K562 (cell line): ENCODE results near the gene KRTAP9-2. TPM values are rescaled to one million over a fixed set of nuclear protein-coding genes. Genes with fewer than 3 reads are reported as not detected.

ENCODE experiments used
- ATAC-seq: fragments of 200-7000 bp; cut with Tn5 transposase; 3 replicates; pipeline ENCODE4 v1.9.1; 2020; ENCODE audit warnings: moderate library complexity
- BruUV-seq: library from RNA; stranded (reverse); fragments of 400-500 nt; replicated peaks from 2 replicates; lab custom pipeline; 2021; lab: Mats Ljungman, UMichigan
- CTCF ChIA-PET: fragments of 300-600 bp; formaldehyde crosslinking; extraction: SDS; loops from one replicate; lab custom pipeline; 2021; ENCODE audit warnings: low intra/inter-chr PET ratio; lab: Yijun Ruan, JAX
- POLR2A ChIA-PET: fragments of 300-600, 350-650 bp; sonication (Branson Sonifier 250); formaldehyde crosslinking; extraction: SDS; loops from one replicate; lab custom pipeline; 2021; ENCODE audit warnings: antibody characterized with exemption, inconsistent platforms; lab: Yijun Ruan, JAX
- DNase-seq, 4 experiments: peaks; one replicate each; pipeline versions ENCODE4 v3.0.0 to v3.0.0-alpha.2; 2011 to 2018; ENCODE audit warnings: low spot score in 3 of 4, mixed read lengths in 3 of 4; ENCODE audit errors: extremely low read depth in 1 of 4
- FAIRE-seq: peaks from 2 replicates; lab custom pipeline; 2011; peaks lifted over from hg19 to GRCh38; lab: Jason Lieb, UNC
- H2AFZ ChIP-seq: 2 replicates; pipeline ENCODE4 v1.6.0; 2011; ENCODE audit warnings: low read depth, low read length, control low read depth, inconsistent platforms
- H3K27ac ChIP-seq: fragments of 200-600 bp; 3 replicates; pipeline ENCODE4 v1.8.0; 2011; ENCODE audit warnings: low read depth, mild to moderate bottlenecking, control low read depth, inconsistent platforms, low read length, moderate library complexity, mixed read lengths; ENCODE audit errors: extremely low read depth
- H3K27me3 ChIP-seq, 2 experiments: fragments of 300-600 bp in 1 of 2; 2 replicates in 1 of 2; 3 replicates in 1 of 2; pipeline versions ENCODE4 v1.6.0 to v1.8.0; 2011; ENCODE audit warnings: inconsistent platforms in 2 of 2, low read length in 2 of 2, mild to moderate bottlenecking in 1 of 2, mixed read lengths in 1 of 2, moderate library complexity in 1 of 2; ENCODE audit not compliant: control insufficient read depth in 2 of 2, insufficient read depth in 2 of 2
- H3K36me3 ChIP-seq: fragments of 300-600 bp; 3 replicates; pipeline ENCODE4 v1.8.0; 2011; ENCODE audit warnings: mild to moderate bottlenecking, low read length, inconsistent platforms; ENCODE audit not compliant: control insufficient read depth, insufficient read depth
- H3K4me1 ChIP-seq, 2 experiments: fragments of 200-600 bp in 1 of 2; replicated peaks in 1 of 2; 2 replicates in 1 of 2; 3 replicates in 1 of 2; pipeline versions ENCODE4 v1.5.1 to v1.8.0; 2011; ENCODE audit warnings: inconsistent platforms in 2 of 2, low read length in 2 of 2, mild to moderate bottlenecking in 1 of 2, mixed read lengths in 1 of 2, moderate library complexity in 1 of 2; ENCODE audit not compliant: control insufficient read depth in 2 of 2, insufficient read depth in 2 of 2
- H3K4me2 ChIP-seq: 2 replicates; pipeline ENCODE4 v1.6.1; 2011; ENCODE audit warnings: low read length, control low read depth, inconsistent platforms, mixed read lengths; ENCODE audit not compliant: insufficient read depth
- H3K4me3 ChIP-seq: fragments of 200-600 bp; sonication (generic), shearing (Covaris generic); 2 replicates; pipeline ENCODE4 v1.5.1; 2016; ENCODE audit warnings: control low read depth, inconsistent platforms
- H3K79me2 ChIP-seq: fragments of 200-600 bp; 3 replicates; pipeline ENCODE4 v1.8.0; 2011; ENCODE audit warnings: low read length, inconsistent platforms; ENCODE audit not compliant: control insufficient read depth, insufficient read depth
- H3K9ac ChIP-seq, 2 experiments: 2 replicates each; pipeline versions ENCODE4 v1.6.0 to v1.6.1; 2011; ENCODE audit warnings: low read depth in 2 of 2, low read length in 2 of 2, control low read depth in 1 of 2, inconsistent platforms in 1 of 2, mild to moderate bottlenecking in 1 of 2, mixed read lengths in 1 of 2; ENCODE audit not compliant: insufficient read depth in 1 of 2
- H3K9me1 ChIP-seq: one replicate; pipeline ENCODE4 v1.6.0; 2011; ENCODE audit warnings: inconsistent platforms, mild to moderate bottlenecking, low read length, moderate library complexity; ENCODE audit not compliant: control insufficient read depth, insufficient read depth
- H3K9me3 ChIP-seq: replicated peaks from 2 replicates; pipeline ENCODE4 v1.5.1; 2011; ENCODE audit warnings: low read depth, low read length, inconsistent platforms; ENCODE audit not compliant: control insufficient read depth, insufficient read depth
- H4K20me1 ChIP-seq: replicated peaks from 2 replicates; pipeline ENCODE4 v1.6.1; 2011; ENCODE audit warnings: low read length, inconsistent platforms, mixed read lengths; ENCODE audit not compliant: control insufficient read depth, insufficient read depth
- HDAC8 ChIP-seq: fragments of 450-650 bp; IDR thresholded peaks from 2 replicates; pipeline ENCODE4 v1.6.1; 2016; ENCODE audit warnings: mild to moderate bottlenecking, missing genetic modification characterization, moderate library complexity, missing compliant biosample characterization
- HES1 ChIP-seq: fragments of 450-650 bp; IDR thresholded peaks from 2 replicates; pipeline ENCODE4 v1.6.1; 2016; ENCODE audit warnings: low read depth, mild to moderate bottlenecking, moderate library complexity
- MAX ChIP-seq: sonication (generic); formaldehyde crosslinking; IDR thresholded peaks from 2 replicates; pipeline ENCODE4 v1.9.0; 2022; ENCODE audit warnings: mild to moderate bottlenecking, missing genetic modification reagents
- MECOM ChIP-seq: fragments of 250-450 bp; sonication (Bioruptor Pico); IDR thresholded peaks from 2 replicates; pipeline ENCODE4 v1.8.0; 2022; ENCODE audit warnings: inconsistent platforms
- MED1 ChIP-seq: sonication (generic); formaldehyde crosslinking; IDR thresholded peaks from 2 replicates; pipeline ENCODE4 v1.8.1; 2023; ENCODE audit warnings: missing genetic modification reagents, borderline replicate concordance
- MLX ChIP-seq, 2 experiments: fragments of 450-650 bp in 1 of 2; sonication (generic) in 1 of 2; formaldehyde crosslinking; conservative IDR thresholded peaks; 2 replicates each; pipeline versions ENCODE4 v1.4.0 to v1.8.1; 2020 to 2022; ENCODE audit warnings: mild to moderate bottlenecking in 1 of 2, missing genetic modification reagents in 1 of 2
- POLR2A ChIP-seq: fragments of 450-650 bp; conservative IDR thresholded peaks from 2 replicates; pipeline ENCODE4 v1.6.1; 2016
- RBM14 ChIP-seq: fragments of 200-400 bp; formaldehyde crosslinking; IDR thresholded peaks from 2 replicates; pipeline ENCODE4 v1.6.1; 2018; ENCODE audit warnings: low read depth, mild to moderate bottlenecking, low read length, moderate library complexity, borderline replicate concordance; ENCODE audit not compliant: insufficient read depth
- RERE ChIP-seq: sonication (generic); formaldehyde crosslinking; IDR thresholded peaks from 2 replicates; pipeline ENCODE4 v1.8.0; 2023; ENCODE audit warnings: missing genetic modification reagents, mild to moderate bottlenecking, borderline replicate concordance
- SMAD3 ChIP-seq: fragments of 450-650 bp; formaldehyde crosslinking; conservative IDR thresholded peaks from 2 replicates; pipeline ENCODE4 v1.4.0; 2020; ENCODE audit warnings: mild to moderate bottlenecking
- SPI1 ChIP-seq: IDR thresholded peaks from 2 replicates; pipeline ENCODE4 v1.6.1; 2011; ENCODE audit warnings: low read depth, low read length, control low read depth, borderline replicate concordance
- ZNF639 ChIP-seq, 2 experiments: fragments of 200-800 bp in 1 of 2; sonication (Bioruptor generic) in 1 of 2; sonication (generic) in 1 of 2; formaldehyde crosslinking in 1 of 2; IDR thresholded peaks in 1 of 2; conservative IDR thresholded peaks in 1 of 2; 2 replicates each; pipeline versions ENCODE4 v1.5.0 to v1.6.1; 2016 to 2020; ENCODE audit warnings: missing compliant biosample characterization in 1 of 2, missing genetic modification characterization in 1 of 2, missing genetic modification reagents in 1 of 2
- WGBS: fragments of 100-300 bp; shearing (Covaris generic); methylation state at CpG from one replicate; pipeline ENCODE4 v1.1.6; 2016; ENCODE audit warnings: low coverage, mixed read lengths; ENCODE audit not compliant: insufficient coverage; ENCODE audit errors: missing lambda C conversion rate; 5-methylcytosine and 5-hydroxymethylcytosine counted together
- in situ Hi-C: fragments of 300-500 bp; cut with MboI; formaldehyde crosslinking; loops from 4 replicates; pipeline ENCODE4 v1.15.0; 2018; ENCODE audit warnings: inconsistent platforms, mixed read lengths
- intact Hi-C: fragments of 100-400 bp; cut with micrococcal nuclease; formaldehyde crosslinking; loops from 2 replicates; pipeline ENCODE4 v1.14.2; 2022
- polyA plus RNA-seq, 8 experiments: library from polyadenylated mRNA; depleted of rRNA in 4 of 8; stranded (reverse) in 5 of 8; unstranded in 3 of 8; fragments of >200 nt; fragmentation: Nextera tagmentation in 2 of 8; fragmentation: Illumina TruSeq in 1 of 8; extraction: Ambion mirVana in 2 of 8; extraction: Trizol in 1 of 8; gene quantifications; 2 replicates each; pipeline versions ENCODE4 v1.2.1 to v1.2.3, GENCODE V29; 2011 to 2014; ENCODE audit warnings: inconsistent platforms in 1 of 8, missing spikeins in 1 of 8
- total RNA-seq, 7 experiments: library from RNA; depleted of rRNA in 6 of 7; stranded (reverse); fragments of >200 nt in 6 of 7; fragmentation: Illumina TruSeq in 2 of 7; extraction: Trizol in 2 of 7; gene quantifications; 2 replicates each; pipeline versions ENCODE4 v1.2.1 to v1.2.3, GENCODE V29; 2011 to 2021; ENCODE audit warnings: low replicate concordance in 1 of 7

Gene KRTAP9-2
- total and polyA plus RNA-seq, 9 of the 15 experiments (the other 6 are each of a cell fraction or from before 2014, with no cell fraction given) = not detected

- CTCF ChIA-PET = no interaction called here
- 0% methylated on average over 1 of the region's 1 CpG for WGBS
- FAIRE-seq = no peak
- no peak for TF ChIP-seq ZNF639 (CRISPR knock-in tag; conservative IDR thresholded peaks at IDR 0.05 in 1 of 2, IDR thresholded peaks at IDR 0.05 in 1 of 2)
- no peak for TF ChIP-seq RBM14
- TF ChIP-seq HES1 = no peak
- no peak for TF ChIP-seq SMAD3 (CRISPR knock-in tag)
- no peak for TF ChIP-seq POLR2A
- TF ChIP-seq MECOM = no peak
- TF ChIP-seq MED1 (CRISPR knock-in tag) = no peak
- no peak for TF ChIP-seq SPI1
- no peak for TF ChIP-seq RERE (CRISPR knock-in tag)
- no peak for TF ChIP-seq HDAC8 (tag)
- TF ChIP-seq MAX (CRISPR knock-in tag) = no peak
- TF ChIP-seq MLX (CRISPR knock-in tag; conservative IDR thresholded peaks at IDR 0.05) = no peak
Measured at GRCh38 chr17:41211845-41212466, 14.5 kb upstream of the KRTAP9-2 start.

More at GRCh38 chr17:41211845-41212466, 14.5 kb upstream of the KRTAP9-2 start:
- intact Hi-C loops (no loop called here), in situ Hi-C loops (no loop called here)
- BruUV-seq = no TSS peak
- Histone ChIP-seq H4K20me1 (no peaks in the 10 kb centered on the region), H3K4me2 (no peak overlapping the region), H3K4me1 (no peaks in the 10 kb centered on the region; a peak in 1 of 5 replicates), H3K27ac (no peak overlapping the region), H3K4me3 (no peak overlapping the region), H3K9me3 (no peaks in the 10 kb centered on the region), H3K27me3 (peaks cover 0 to 15% of the 10 kb centered on the region in 2 experiments; a peak in 2 of 5 replicates), H3K79me2 (no peaks in the 10 kb centered on the region), H3K9ac (no peak overlapping the region), H2AFZ (no peak overlapping the region), H3K9me1 (no peaks in the 10 kb centered on the region), H3K36me3 (no peaks in the 10 kb centered on the region)
- ATAC-seq = no peak
- POLR2A ChIA-PET = no interaction called here
- no peak for DNase-seq
